GM21825 (cell line): ENCODE data around the gene MAP1B.

Experiments
- ATAC-seq: cut with Tn5 transposase; IDR thresholded peaks from one replicate; pipeline ENCODE4 v1.9.1; 2021; ENCODE audit warnings: mild to moderate bottlenecking, moderate library complexity; ENCODE audit not compliant: unreplicated experiment

MAP1B gene

GRCh38 chr5:72129725-72130124, 22.4 kb downstream of the MAP1B start:
- ATAC-seq: no peak

DNA sequence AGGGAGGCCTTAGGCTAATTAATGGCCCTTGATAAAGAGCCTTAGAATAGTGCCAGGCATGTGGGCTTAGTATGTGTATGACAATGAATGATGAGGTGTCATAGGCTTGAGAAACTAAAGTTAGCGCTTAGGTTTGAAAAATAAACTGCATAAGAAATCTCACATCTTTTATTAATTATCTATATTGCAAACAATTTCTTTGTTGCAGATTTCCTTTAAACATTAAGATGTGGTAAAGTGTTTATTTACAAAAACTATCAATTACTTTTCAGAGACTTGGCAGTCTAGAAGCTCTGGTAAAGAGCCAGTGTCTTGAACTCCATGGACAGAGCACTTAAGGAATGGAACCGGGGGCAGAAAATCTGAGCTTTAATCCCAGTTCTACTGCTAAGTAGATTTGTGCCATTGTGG, 23.1 kb downstream of the MAP1B start:
- ATAC-seq: no peak

DNA sequence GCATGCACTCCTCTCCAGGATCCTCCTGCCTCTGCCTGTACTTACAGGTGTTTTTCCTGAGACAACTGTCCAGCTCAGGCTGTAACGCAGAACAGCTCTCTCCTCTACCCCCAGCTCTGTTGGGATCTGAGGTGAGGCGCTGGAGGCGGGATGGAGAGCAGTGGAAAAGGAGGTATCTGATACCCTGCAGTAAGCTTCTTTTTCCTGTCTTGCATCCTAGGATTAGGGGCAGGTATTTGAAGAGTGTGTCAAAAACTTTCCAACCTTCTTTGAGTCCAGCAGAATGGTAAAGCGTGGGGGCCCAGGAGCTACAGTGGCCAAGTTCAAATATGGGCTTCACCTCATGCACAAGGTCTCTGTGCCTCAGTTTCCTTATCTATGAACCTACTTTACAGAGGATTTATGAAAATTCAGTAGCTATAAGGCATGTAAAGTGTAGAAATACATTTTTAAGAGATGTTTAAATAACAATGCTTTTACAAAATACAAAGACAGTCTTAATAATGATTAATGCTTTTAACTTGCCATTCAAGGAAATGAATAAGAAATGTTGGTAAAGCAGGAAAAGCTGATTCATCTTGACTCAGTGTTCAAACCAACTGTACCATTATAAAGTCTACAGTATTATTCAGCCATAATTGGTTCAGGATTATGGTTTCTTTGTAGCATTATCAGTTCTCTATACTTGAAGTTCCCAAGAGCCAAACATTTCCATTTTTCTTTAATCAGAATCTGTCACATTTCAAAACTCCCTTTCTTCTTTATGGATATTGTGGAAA, 26.1 kb downstream of the MAP1B start:
- no peak for ATAC-seq

DNA sequence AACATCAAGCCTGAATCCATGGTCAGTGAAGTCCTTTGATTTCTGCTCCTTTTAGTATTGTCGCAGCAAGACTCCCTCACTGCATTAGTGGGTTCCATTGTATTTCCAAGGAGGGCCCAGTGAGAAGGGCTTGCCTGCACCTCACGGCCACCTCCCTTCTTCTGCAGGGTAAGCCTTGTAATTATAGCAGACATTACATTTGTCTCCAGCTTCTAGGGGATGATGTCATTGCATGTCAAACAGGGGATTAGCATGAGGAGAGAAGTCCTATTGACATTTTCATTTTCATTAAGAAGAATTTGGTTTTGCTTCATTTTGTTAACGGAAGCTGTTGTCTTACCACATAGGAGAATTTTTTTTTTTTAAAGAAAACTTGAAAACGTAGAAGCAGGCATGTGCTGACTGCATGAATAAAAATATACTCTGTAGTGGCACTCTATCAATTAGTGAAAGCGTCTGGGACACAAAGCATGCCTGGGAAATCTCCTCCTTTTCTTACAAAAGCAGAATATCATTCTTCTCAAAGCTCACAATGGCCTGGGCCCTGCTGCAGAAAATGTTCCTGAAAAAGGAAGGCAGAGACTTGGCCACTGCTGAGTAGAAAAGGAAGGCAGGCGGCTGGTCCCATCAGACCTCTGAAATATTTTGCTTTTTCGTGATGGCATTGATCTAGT, 27.1 kb downstream of the MAP1B start:
- ATAC-seq: no peak

DNA sequence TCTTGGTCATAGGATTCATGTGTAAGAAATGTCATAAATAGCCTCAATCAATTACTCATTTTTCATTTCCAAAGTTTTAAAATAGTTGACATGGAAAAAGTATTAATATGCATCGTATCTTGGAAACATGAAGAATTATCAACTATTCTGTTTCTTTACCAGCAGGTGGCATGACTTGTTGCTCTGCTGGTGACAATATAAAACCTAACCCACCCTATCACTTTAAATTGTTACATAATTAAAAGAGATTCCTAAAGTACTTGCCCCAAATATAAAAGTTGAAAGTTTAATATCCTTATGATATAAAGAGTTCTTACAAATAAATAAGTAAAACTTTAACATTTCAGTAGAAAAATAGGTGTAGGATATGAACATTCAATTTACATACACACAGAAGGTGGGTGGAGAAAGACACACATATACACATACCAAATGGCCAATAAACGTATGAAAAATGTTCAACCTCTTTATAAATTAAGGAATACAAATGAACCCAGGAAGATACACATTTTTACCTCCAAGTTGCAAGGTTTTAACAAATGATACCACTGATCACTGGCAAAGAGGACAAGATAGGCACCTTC, 30.6 kb downstream of the MAP1B start:
- no peak for ATAC-seq

DNA sequence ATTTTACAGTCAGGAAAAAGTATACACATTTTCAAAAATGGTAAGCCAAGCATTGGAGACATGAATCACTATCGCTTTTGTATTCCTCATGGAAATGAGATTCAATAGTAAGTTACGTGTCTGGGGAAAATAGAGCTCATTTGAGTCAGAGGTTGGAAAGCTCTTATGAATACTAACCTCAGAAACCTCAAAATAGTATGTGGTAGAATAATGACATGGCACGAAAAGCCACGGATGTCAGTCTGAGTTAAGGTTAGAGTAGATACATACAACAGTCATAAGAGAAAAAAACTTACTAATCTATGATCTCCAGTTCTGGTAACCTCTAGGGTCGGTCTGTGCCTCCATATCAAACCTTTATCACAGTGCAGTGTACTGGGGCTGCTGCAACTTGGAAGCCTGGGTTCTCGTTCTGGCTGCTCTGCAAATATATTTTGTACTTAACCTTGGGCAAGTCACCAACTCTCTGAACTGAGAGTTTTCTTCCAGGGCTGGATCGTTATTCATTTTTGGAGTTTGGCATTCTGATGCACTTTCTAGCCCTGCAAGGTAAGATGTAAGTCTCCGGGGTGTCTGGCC, 31.8 kb downstream of the MAP1B start:
- peak; percentile 48 for ATAC-seq

DNA sequence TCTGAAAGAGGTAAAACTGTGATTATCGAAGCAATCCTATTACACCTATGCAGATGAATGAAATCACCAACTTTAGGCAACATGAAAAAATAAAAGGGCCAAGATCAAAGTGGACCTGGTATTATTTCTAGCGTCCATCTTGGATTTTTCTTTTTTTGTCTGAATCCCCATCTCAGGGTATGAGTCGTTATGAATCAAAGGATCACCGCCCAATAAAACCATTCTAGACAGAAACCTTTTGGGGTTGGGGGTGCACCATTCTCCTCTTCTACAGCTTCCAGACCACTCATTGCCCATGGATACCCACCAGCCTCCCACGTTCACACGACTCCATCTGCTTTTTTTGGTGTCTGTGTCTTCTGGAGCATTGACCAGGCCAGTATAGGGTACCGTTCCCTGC, 33.4 kb downstream of the MAP1B start:
- no peak for ATAC-seq

DNA sequence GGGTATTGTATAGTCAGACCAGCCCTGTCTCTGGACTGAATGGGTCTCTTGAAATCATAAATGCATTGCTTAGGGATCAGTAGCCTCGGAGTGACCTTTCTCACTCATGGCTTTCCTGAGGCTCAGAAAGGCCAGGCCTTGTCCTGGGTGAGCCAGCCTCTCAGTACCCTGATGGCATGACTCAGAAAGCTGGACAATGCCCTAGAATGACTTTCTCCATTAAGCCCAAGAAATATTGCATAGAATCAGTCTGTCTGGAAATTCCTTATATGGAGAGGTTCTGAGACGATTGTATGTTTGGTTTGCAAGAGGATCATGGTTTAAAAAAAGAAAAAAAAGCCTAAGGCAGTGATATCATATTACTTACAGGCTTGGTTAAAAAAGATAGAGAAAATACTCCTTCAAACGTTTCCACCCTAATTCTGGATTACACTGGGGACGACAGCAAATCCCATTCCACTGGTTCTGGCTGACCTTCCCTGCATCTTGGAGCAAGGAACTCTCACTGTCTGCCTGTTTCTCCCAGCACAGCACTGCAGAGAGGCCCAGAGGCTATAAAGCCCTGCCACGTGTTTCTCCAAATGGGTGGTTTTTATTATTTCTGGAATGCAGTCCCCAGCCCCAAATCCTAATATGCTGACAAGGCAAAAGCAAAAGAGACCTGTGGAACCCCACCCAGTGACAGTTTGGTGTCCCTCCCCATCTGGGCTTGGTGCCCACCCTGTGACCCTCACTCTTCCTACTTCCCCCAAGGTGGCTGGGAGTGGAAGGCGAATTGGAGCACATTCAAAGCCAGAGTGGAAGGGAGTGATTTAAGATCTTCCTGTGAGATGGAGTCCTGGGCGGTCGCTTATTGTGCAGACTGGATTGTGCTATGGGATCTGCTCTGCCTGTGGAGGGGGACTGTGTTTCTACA, 34.4 kb downstream of the MAP1B start:
- ATAC-seq: no peak

DNA sequence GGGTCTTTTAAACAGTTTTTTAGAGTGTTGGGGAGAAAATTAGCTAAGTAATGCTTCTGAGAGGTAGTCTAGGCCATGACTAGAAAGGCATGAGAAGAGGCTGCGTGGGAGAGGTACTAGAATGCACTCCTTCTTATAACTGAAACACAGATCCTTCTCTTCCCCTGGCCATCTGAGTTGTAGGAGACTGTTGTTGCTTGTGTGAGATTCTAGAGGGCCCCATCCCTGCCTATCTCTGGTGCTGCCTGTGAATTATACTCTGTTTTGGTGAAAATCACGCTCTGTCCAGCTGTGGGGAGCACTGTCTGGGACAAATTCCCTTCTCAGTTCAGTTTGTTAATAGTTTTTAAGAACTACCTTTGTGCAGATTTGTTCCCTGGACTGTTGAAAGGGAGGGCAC, 37.5 kb downstream of the MAP1B start:
- ATAC-seq: no peak

GRCh38 chr5:72145348-72145747, 38.1 kb downstream of the MAP1B start:
- no peak for ATAC-seq

GRCh38 chr5:72146056-72146455, 38.8 kb downstream of the MAP1B start:
- ATAC-seq: no peak

- ATAC-seq: no peak
Observed at GRCh38 chr5:72147569-72147968, 40.3 kb downstream of the MAP1B start.

DNA sequence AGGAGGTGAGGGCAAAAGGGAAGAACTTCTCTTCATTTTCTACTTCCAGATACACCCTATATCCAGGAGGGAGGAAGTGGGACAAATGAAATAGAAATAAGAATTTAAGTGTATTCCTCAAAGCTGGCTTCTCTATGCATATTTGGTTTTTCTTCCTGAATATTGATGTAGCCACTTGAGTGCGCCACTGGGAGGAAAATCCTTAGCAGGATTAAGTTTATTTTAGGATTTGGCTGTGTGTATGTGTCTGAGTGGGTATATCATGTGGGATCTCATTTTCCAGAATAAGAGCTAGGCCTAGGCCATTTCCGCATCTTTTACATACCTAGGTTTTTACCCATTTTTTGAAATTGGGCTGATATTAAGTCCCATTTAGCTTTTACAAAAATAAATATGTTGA, 42.5 kb downstream of the MAP1B start:
- ATAC-seq: no peak

DNA sequence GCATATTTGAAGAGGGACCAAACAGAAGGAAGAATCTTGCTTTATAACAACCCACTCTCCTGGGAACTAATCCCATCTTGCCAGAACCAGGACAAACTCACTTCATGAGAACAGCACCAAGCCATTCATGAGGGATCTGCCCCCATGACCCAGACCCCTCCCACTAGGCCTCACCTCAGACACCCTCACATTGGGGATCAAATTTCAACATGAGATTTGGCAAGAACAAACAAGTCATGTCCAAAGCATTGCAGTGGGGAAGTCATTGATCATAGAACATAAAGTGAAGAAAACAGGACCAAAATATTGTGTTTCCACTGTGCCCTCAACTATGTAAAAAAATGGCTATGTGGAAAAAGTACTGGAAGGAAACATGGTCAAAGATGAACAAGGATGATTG, 43.9 kb downstream of the MAP1B start:
- ATAC-seq: no peak

DNA sequence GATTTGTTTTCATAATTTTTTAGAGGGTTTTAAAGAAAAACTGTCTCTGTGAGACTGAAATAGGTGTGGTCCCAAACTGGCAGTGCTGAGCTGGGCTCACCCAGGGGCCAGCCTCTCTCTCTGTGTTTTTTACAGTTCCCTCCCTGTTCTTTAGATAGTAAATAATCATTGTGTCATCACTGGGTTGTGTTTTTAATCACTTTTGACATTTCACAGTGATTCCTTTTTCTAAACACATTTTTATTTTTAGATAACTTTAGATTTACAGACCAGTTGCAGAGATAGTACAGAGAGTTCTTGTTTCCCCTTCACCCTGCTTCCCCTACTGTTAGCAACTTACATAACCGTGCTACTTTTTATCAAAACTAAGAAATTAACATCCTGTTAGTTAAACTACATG, 44.4 kb downstream of the MAP1B start:
- no peak for ATAC-seq

DNA sequence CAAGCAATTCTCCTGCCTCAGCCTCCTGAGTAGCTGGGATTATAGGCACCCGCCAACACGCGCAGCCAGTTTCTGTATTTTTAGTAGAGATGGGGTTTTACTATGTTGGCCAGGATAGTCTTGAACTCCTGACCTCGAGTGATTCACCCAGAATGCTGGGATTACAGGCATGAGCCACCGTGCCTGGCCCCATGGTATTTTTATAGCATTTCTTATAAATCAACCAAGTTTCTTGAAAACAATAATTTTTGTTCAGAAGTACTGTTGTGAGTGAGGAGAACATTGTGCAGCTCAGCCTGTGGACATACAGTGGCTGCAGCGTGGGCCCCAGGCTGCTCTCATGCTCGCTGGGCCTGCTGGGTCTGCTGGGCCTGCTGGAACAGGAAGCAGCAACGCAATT, 45.3 kb downstream of the MAP1B start:
- ATAC-seq: no peak

- ATAC-seq: no peak
Observed at GRCh38 chr5:72153551-72153950, 46.3 kb downstream of the MAP1B start.

DNA sequence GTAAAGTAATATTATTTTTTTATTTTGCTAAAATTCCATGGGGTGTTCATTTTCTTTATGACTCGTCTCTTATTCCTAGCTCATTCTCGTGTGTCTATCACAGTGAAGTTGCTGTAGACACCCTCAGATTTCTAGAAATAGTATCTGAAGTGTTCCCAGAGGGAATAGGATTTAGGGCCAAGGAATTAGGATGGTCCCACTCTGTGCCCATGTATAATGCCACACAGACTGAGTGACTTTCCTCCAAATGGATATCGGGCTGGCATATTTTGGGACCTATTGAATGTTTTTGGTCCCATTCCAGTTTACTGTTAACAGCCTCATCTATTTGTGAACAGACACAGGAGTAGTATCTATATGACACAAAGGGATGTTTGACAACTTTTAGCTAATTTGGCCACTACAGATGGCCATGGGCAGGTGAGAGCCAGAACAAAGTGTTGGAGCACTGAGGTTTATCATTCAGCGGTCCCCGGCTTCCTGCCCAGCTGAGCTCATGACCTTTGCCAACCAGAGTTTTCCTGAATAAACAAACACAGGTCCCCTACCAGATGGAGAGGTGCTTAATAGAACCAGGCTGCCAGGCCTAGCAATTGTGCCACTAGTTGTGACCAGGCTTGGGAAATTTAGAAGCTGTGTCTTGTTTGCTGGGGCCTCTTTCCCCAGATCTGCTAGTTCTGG, 46.9 kb downstream of the MAP1B start:
- no peak for ATAC-seq

GRCh38 chr5:72156946-72157624, 49.8 kb downstream of the MAP1B start:
- no peak for ATAC-seq

GRCh38 chr5:72157625-72157962, 50.3 kb downstream of the MAP1B start:
- no peak for ATAC-seq
